Forelimb muscle (tissue), 1 donor: ENCODE results near the gene QRICH1. TPM values are rescaled to one million over a fixed set of nuclear protein-coding genes. Genes with fewer than 3 reads are reported as not detected.

Source experiments
- DNase-seq: peaks from one replicate; pipeline ENCODE4 v3.0.0-alpha.2; 2013; ENCODE audit warnings: low read depth
- polyA plus RNA-seq: library from polyadenylated mRNA; unstranded; fragments of 120-200 nt; gene quantifications from one replicate; pipeline ENCODE4 v1.2.1, GENCODE V29; 2013; ENCODE audit not compliant: insufficient read length

QRICH1 gene
- polyA plus RNA-seq, 1 donor, result 49.8 TPM

- no peak for DNase-seq
Measured at GRCh38 chr3:48999085-48999858, 94.6 kb downstream of the QRICH1 start.

GRCh38 chr3:48997714-48998637 lies 95.9 kb downstream of the QRICH1 start:
- no peak for DNase-seq

- no peak for DNase-seq
Measured at GRCh38 chr3:48997102-48997635, 96.7 kb downstream of the QRICH1 start.

- no peak for DNase-seq
Measured at GRCh38 chr3:48996640-48997039, 97.2 kb downstream of the QRICH1 start.

- DNase-seq, result no peak
Measured at GRCh38 chr3:48993834-48994233, 100.0 kb downstream of the QRICH1 start.

GRCh38 chr3:48991851-48992545 lies 101.9 kb downstream of the QRICH1 start:
- no peak for DNase-seq

- no peak for DNase-seq
Measured at GRCh38 chr3:48990636-48991469, 103.0 kb downstream of the QRICH1 start.

- peak; percentile 72 for DNase-seq
Measured at GRCh38 chr3:48989796-48990635, 103.9 kb downstream of the QRICH1 start, which contains the start of gene P4HTM. P4HTM (plus strand) TSS chr3:48990241; CDS start chr3:48990257, 16 bp downstream.

- DNase-seq, result no peak
Measured at GRCh38 chr3:48989126-48989795, 104.6 kb downstream of the QRICH1 start.

GRCh38 chr3:48985831-48986376 lies 108.0 kb downstream of the QRICH1 start:
- DNase-seq, result no peak

- DNase-seq, result no peak
Measured at GRCh38 chr3:48984663-48985062, 109.2 kb downstream of the QRICH1 start.

- no peak for DNase-seq
Measured at GRCh38 chr3:48983096-48983495, 110.8 kb downstream of the QRICH1 start.

- DNase-seq, result no peak
Measured at GRCh38 chr3:48982686-48983085, 111.2 kb downstream of the QRICH1 start.

- no peak for DNase-seq
Measured at GRCh38 chr3:48982016-48982415, 111.9 kb downstream of the QRICH1 start.

GRCh38 chr3:48980295-48980694 lies 113.6 kb downstream of the QRICH1 start:
- no peak for DNase-seq
